ENCODE measurements around the gene CAPN11. TPM values are rescaled to one million over a fixed set of nuclear protein-coding genes. Genes with fewer than 3 reads are reported as not detected.
A peak's percentile ranks its signal among the peaks of the same experiment; 100 is the strongest.

The CAPN11 gene
- total and polyA plus RNA-seq, 7 experiments from 2014 or later: 0.66 TPM; not detected in 6

DNA sequence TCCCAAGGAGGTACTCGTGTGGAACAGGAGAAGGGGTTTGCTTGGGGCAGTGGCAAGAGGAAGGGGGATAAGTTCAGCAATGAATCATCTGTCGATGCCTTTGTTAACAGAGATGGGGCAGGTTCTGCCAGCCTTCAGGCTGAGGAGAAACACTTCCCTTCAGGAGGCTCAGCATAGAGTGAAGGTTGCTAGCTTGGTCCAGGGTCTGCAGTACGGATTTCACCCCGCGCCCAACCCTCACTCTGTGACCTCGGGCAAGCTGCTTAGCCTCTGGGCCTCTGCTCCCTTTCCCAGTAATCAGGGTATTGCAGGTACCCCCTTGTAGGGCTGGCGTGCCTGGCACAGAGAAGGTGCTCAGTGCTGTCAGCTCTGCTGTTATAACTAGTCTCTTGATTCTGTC lies 7.5 kb downstream of the CAPN11 start:
- no peaks in the 10 kb centered on the region for H3K9me3 Mint-ChIP-seq

DNA sequence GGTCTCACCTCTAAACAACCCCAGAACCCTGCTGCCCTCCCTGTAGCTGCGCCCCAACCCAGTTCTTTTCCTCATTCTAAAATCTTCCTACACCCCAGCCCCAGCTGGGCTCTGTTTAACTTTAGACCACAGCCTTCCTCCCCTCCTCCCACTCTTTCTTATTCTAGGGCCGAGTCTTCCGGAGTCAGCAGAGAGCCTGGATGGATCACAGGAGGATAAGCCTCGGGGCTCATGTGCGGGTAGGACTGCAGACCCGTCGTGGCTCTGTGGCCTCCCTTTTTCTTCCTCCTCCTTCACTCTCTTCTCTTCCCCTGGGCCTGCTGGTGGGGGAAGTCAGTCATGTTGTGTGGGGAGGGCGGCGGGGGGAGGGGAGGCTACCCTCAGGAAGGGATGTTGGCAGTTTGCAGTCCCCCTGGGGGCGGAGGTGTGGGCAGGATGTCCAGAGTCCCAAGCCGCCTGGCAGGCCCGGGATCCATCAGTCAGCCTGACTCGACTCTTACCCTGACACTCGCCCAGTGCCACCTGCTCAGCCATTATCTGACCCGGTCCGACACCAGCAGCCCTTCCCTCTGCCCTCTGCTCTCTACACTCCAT lies 8.1 kb downstream of the CAPN11 start:
- Mint-ChIP-seq H3K27me3 (peaks cover 0 to 27% (median 15%) of the 10 kb centered on the region in 5 donors), H3K4me3 (no peak overlapping the region), H3K9me3 (no peaks in the 10 kb centered on the region), H3K27ac (no peak overlapping the region), H3K36me3 (no peaks in the 10 kb centered on the region), H3K4me1 (peaks cover 0 to 6% (median 0%) of the 10 kb centered on the region in 7 donors)
- Histone ChIP-seq H3K27me3 (ENCODE audit: control insufficient read depth in 2 of 2, insufficient read depth in 2 of 2, low read length in 2 of 2) (no peaks in the 10 kb centered on the region), H3K9me3 (ENCODE audit: control insufficient read depth in 2 of 3, low read length in 3 of 3) (no peaks in the 10 kb centered on the region), H3K4me3 (ENCODE audit: low read length) (no peak overlapping the region), H3K36me3 (ENCODE audit: control insufficient read depth in 2 of 3, insufficient read depth in 3 of 3, low read length in 3 of 3) (no peaks in the 10 kb centered on the region), H3K4me1 (ENCODE audit: control insufficient read depth in 2 of 2, insufficient read depth in 2 of 2, low read length in 2 of 2) (no peaks in the 10 kb centered on the region), H3K27ac (ENCODE audit: low read depth, low read length) (no peak overlapping the region)
- ChIA-PET POLR2A (no interaction called here), CTCF (interaction anchor here (0.6 kb wide), 1 partner anchor 51 kb away, joined by 3 read pairs; no protein-coding TSS in a partner anchor)
- no peak for ATAC-seq
- intact Hi-C loops (cut with micrococcal nuclease): no loop called here
- no peak for DNase-seq

More for the DNA sequence above, 7.5 kb downstream of the CAPN11 start:
- peaks cover 0 to 27% (median 15%) of the 10 kb centered on the region in 5 donors for H3K27me3 Mint-ChIP-seq
- intact Hi-C loops (cut with micrococcal nuclease): no loop called here
- ChIA-PET CTCF (interaction anchor here (0.6 kb wide), 1 partner anchor 51 kb away, joined by 3 read pairs; no protein-coding TSS in a partner anchor), POLR2A (no interaction called here)
- H3K27ac Mint-ChIP-seq: no peak overlapping the region
- H3K27me3 ChIP-seq (ENCODE audit: control insufficient read depth in 2 of 2, insufficient read depth in 2 of 2, low read length in 2 of 2): no peaks in the 10 kb centered on the region
- H3K4me1 Mint-ChIP-seq: peaks cover 0 to 6% (median 0%) of the 10 kb centered on the region in 7 donors
- no peak overlapping the region for H3K4me3 ChIP-seq (ENCODE audit: low read length)
- H3K27ac ChIP-seq (ENCODE audit: low read depth, low read length): no peak overlapping the region
- no peaks in the 10 kb centered on the region for H3K4me1 ChIP-seq (ENCODE audit: control insufficient read depth in 2 of 2, insufficient read depth in 2 of 2, low read length in 2 of 2)
- no peaks in the 10 kb centered on the region for H3K9me3 ChIP-seq (ENCODE audit: control insufficient read depth in 2 of 3, low read length in 3 of 3)
- no peaks in the 10 kb centered on the region for H3K36me3 Mint-ChIP-seq
- no peak for DNase-seq
- no peak for ATAC-seq
- no peak overlapping the region for H3K4me3 Mint-ChIP-seq
- H3K36me3 ChIP-seq (ENCODE audit: control insufficient read depth in 2 of 3, insufficient read depth in 3 of 3, low read length in 3 of 3): no peaks in the 10 kb centered on the region

DNA sequence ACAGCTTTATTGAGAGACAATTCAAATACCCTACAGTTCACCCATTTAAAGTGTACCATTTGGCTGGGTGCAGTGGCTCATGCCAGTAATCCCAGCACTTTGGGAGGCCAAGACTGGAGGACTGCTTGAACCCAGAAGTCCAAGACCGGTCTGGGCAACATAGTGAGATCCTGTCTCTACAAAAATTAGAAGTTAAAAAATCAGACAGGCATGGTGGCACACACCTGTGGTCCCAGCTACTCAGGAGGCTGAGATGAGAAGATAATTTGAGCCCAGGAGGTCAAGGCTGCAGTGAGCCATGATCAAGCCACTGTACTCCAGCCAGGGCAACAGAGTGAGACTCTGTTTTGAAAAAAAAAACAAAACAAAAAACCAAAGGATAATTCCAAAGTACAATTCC lies 8.9 kb downstream of the CAPN11 start:
- Histone ChIP-seq H3K4me1 (ENCODE audit: control insufficient read depth in 2 of 2, insufficient read depth in 2 of 2, low read length in 2 of 2) (no peaks in the 10 kb centered on the region), H3K27me3 (ENCODE audit: control insufficient read depth in 2 of 2, insufficient read depth in 2 of 2, low read length in 2 of 2) (no peaks in the 10 kb centered on the region), H3K36me3 (ENCODE audit: control insufficient read depth in 2 of 3, insufficient read depth in 3 of 3, low read length in 3 of 3) (no peaks in the 10 kb centered on the region), H3K9me3 (ENCODE audit: control insufficient read depth in 2 of 3, low read length in 3 of 3) (no peaks in the 10 kb centered on the region), H3K27ac (ENCODE audit: low read depth, low read length) (no peak overlapping the region), H3K4me3 (ENCODE audit: low read length) (no peak overlapping the region)
- ATAC-seq (no peak), DNase-seq (no peak)
- Mint-ChIP-seq H3K27ac (peak overlapping the region in 1 of 9 donors; percentile 3), H3K9me3 (no peaks in the 10 kb centered on the region), H3K4me3 (no peak overlapping the region), H3K36me3 (no peaks in the 10 kb centered on the region), H3K4me1 (peaks cover 0 to 8% (median 0%) of the 10 kb centered on the region in 7 donors), H3K27me3 (peaks cover 0 to 27% (median 14%) of the 10 kb centered on the region in 5 donors)
- CTCF ChIA-PET: no interaction called here
- POLR2A ChIA-PET: no interaction called here
- intact Hi-C loops (cut with micrococcal nuclease): no loop called here

DNA sequence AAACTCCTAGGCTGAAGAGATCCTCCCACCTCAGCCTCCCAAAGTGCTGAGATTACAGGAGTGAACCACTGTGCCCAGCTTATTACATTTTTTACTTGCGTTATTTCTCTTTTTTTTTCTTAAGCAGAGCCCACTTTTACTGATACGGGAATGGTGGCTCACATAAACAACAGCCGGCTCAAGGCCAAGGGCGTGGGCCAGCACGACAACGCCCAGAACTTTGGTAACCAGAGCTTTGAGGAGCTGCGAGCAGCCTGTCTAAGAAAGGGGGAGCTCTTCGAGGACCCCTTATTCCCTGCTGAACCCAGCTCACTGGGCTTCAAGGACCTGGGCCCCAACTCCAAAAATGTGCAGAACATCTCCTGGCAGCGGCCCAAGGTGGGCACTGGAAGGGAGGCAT lies 10.5 kb downstream of the CAPN11 start:
- no peaks in the 10 kb centered on the region for H3K36me3 ChIP-seq (ENCODE audit: control insufficient read depth in 2 of 3, insufficient read depth in 3 of 3, low read length in 3 of 3)
- H3K9me3 Mint-ChIP-seq: no peaks in the 10 kb centered on the region
- H3K27me3 Mint-ChIP-seq: peaks cover 0 to 19% (median 14%) of the 10 kb centered on the region in 5 donors
- no peaks in the 10 kb centered on the region for H3K4me1 ChIP-seq (ENCODE audit: control insufficient read depth in 2 of 2, insufficient read depth in 2 of 2, low read length in 2 of 2)
- H3K4me3 ChIP-seq (ENCODE audit: low read length): no peak overlapping the region
- no peaks in the 10 kb centered on the region for H3K9me3 ChIP-seq (ENCODE audit: control insufficient read depth in 2 of 3, low read length in 3 of 3)
- H3K27ac ChIP-seq (ENCODE audit: low read depth, low read length): no peak overlapping the region
- H3K4me1 Mint-ChIP-seq: peaks cover 0 to 11% (median 3%) of the 10 kb centered on the region in 7 donors
- CTCF ChIA-PET: interaction anchor here (0.7 to 1.8 kb wide), 6 partner anchors 10 to 73 kb away, joined by 3 to 6 read pairs (median 4); no protein-coding TSS in a partner anchor
- intact Hi-C loops (cut with micrococcal nuclease): no loop called here
- ATAC-seq (no peak), DNase-seq (no peak)
- H3K27me3 ChIP-seq (ENCODE audit: control insufficient read depth in 2 of 2, insufficient read depth in 2 of 2, low read length in 2 of 2): no peaks in the 10 kb centered on the region
- POLR2A ChIA-PET: interaction anchor here (0.6 to 1.1 kb wide), 2 partner anchors 15 to 88 kb away, joined by 3 read pairs; partner anchors contain the start of gene SLC35B2
- H3K27ac Mint-ChIP-seq: no peak overlapping the region
- no peaks in the 10 kb centered on the region for H3K36me3 Mint-ChIP-seq
- no peak overlapping the region for H3K4me3 Mint-ChIP-seq

DNA sequence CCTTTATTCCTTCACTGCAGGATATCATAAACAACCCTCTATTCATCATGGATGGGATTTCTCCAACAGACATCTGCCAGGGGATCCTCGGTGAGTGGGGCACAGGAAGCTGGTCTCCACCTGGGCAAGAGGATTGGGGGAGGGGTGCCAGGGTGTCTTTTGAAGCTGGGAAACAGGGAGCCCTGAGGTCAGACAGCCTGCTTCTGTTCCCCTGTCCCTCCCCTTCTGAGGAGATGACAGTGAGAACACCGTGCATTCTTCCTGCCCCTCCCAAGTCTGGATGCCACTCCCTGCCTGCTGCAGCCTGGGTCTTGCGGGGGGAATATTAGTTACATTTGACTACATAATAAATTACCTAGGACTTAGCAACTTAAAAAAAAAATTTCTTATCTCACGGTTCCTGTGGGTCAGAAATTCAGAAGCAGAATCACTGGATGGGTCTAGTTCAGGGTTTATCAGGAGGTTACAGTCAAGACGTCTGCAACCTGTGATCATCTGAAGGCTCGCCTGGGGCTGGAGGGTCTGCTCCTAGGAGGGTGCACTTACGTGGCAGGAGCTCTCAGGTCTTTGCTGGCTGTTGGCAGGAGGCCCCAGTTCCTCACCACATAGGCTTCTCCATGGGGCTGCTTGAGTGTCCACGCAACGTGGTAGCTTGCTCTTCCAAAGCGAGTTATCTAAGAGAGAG lies 11.4 kb downstream of the CAPN11 start:
- Mint-ChIP-seq H3K4me1 (peaks cover 0 to 11% (median 3%) of the 10 kb centered on the region in 7 donors), H3K4me3 (no peak overlapping the region), H3K9me3 (peaks cover 0 to 3% (median 0%) of the 10 kb centered on the region in 11 donors), H3K27ac (no peak overlapping the region), H3K36me3 (no peaks in the 10 kb centered on the region), H3K27me3 (peaks cover 0 to 16% (median 14%) of the 10 kb centered on the region in 5 donors)
- no peak overlapping the region for H3K4me3 ChIP-seq (ENCODE audit: low read length)
- no peak overlapping the region for H3K27ac ChIP-seq (ENCODE audit: low read depth, low read length)
- DNase-seq (no peak), ATAC-seq (no peak)
- ChIA-PET CTCF (interaction anchor here (0.7 to 1.8 kb wide), 5 partner anchors 9 to 71 kb away, joined by 3 to 6 read pairs (median 4); no protein-coding TSS in a partner anchor), POLR2A (interaction anchor here (0.6 to 1.1 kb wide), 2 partner anchors 16 to 87 kb away, joined by 3 read pairs; partner anchors contain the start of gene SLC35B2)
- H3K9me3 ChIP-seq (ENCODE audit: control insufficient read depth in 2 of 3, low read length in 3 of 3): no peaks in the 10 kb centered on the region
- intact Hi-C loops (cut with micrococcal nuclease): loop anchor here in 1 of 2 donors (5.0 kb wide), 2 partner anchors 52 to 152 kb away; partner anchors contain the start of gene SLC29A1
- H3K4me1 ChIP-seq (ENCODE audit: control insufficient read depth in 2 of 2, insufficient read depth in 2 of 2, low read length in 2 of 2): no peaks in the 10 kb centered on the region
- no peaks in the 10 kb centered on the region for H3K27me3 ChIP-seq (ENCODE audit: control insufficient read depth in 2 of 2, insufficient read depth in 2 of 2, low read length in 2 of 2)
- no peaks in the 10 kb centered on the region for H3K36me3 ChIP-seq (ENCODE audit: control insufficient read depth in 2 of 3, insufficient read depth in 3 of 3, low read length in 3 of 3)

DNA sequence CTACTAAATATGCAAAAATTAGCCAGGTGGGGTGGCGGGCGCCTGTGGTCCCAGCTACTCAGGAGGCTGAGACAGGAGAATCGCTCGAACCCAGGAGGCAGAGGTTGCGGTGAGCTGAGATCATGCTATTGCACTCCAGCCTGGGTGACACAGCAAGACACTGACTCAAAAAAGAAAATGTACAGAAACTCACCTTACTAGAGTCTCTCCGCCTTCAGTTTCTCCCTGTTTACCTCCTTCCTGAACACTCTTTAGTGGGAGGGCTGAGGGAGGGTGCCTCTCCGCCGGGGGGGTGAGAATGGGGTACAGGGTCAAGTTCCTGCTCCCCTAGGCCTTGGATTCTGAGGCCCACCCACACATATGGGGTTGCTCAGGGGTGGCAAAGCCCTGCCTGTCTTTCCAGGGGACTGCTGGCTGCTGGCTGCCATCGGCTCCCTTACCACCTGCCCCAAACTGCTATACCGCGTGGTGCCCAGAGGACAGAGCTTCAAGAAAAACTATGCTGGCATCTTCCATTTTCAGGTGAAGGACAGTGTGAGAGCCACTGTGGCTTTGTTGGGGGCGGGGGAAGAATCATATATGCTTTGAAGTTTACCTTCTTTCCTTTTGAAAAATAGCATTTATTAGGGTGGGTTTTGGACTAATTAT lies 13.4 kb downstream of the CAPN11 start:
- Mint-ChIP-seq H3K27me3 (peaks cover 0 to 10% (median 4%) of the 10 kb centered on the region in 5 donors), H3K4me3 (no peak overlapping the region)
- CTCF ChIA-PET: interaction anchor here (0.7 to 2.9 kb wide), 9 partner anchors 9 to 167 kb away, joined by 3 to 13 read pairs (median 4); partner anchors contain the start of gene SLC35B2

More for the DNA sequence above, 13.4 kb downstream of the CAPN11 start:
- Histone ChIP-seq H3K4me1 (ENCODE audit: control insufficient read depth in 2 of 2, insufficient read depth in 2 of 2, low read length in 2 of 2) (no peaks in the 10 kb centered on the region), H3K36me3 (ENCODE audit: control insufficient read depth in 2 of 3, insufficient read depth in 3 of 3, low read length in 3 of 3) (no peaks in the 10 kb centered on the region), H3K4me3 (ENCODE audit: low read length) (no peak overlapping the region), H3K27ac (ENCODE audit: low read depth, low read length) (no peak overlapping the region), H3K9me3 (ENCODE audit: control insufficient read depth in 2 of 3, low read length in 3 of 3) (no peaks in the 10 kb centered on the region), H3K27me3 (ENCODE audit: control insufficient read depth in 2 of 2, insufficient read depth in 2 of 2, low read length in 2 of 2) (no peaks in the 10 kb centered on the region)
- no peaks in the 10 kb centered on the region for H3K36me3 Mint-ChIP-seq
- ATAC-seq (no peak), DNase-seq (no peak)
- H3K27ac Mint-ChIP-seq: peak overlapping the region in 1 of 9 donors; percentile 69
- intact Hi-C loops (cut with micrococcal nuclease): loop anchor here (1.0 to 5.0 kb wide), 9 partner anchors 49 to 166 kb away; partner anchors contain the start of genes NFKBIE (in 1 of the 2), SLC29A1 (in 1 of the 2) and SLC35B2 (in 1 of the 2)
- H3K9me3 Mint-ChIP-seq: peaks cover 0 to 3% (median 0%) of the 10 kb centered on the region in 11 donors
- peaks cover 0 to 14% (median 9%) of the 10 kb centered on the region in 7 donors for H3K4me1 Mint-ChIP-seq
- POLR2A ChIA-PET: interaction anchor here (1.1 kb wide), 1 partner anchor 76 kb away, joined by 4 read pairs; no protein-coding TSS in a partner anchor

All from naive thymus-derived CD4-positive, alpha-beta T cell (primary cell).